ENCODE results near the gene IL17RE. TPM values are rescaled to one million over a fixed set of nuclear protein-coding genes. Genes with fewer than 3 reads are reported as not detected.

IL17RE gene
- total RNA-seq, 2 experiments from 2014 or later = 1.7 to 3.0 TPM

GRCh38 chr3:9944271-9944670, 41.6 kb downstream of the IL17RE start:
- H3K4me1 Mint-ChIP-seq = peaks cover 5% of the 10 kb centered on the region
- no peak for DNase-seq
- H3K4me3 Mint-ChIP-seq = no peak overlapping the region
- H3K9me3 Mint-ChIP-seq = no peaks in the 10 kb centered on the region
- CTCF ChIA-PET = no interaction called here
- H3K36me3 Mint-ChIP-seq (ENCODE audit: low read depth) = peaks cover 9% of the 10 kb centered on the region
- POLR2A ChIA-PET = interaction anchor here (5.9 kb wide), 1 partner anchor 11 kb away, joined by 57 read pairs; the partner anchor contains the start of gene CRELD1
- H3K27me3 Mint-ChIP-seq = no peaks in the 10 kb centered on the region
- H3K27ac Mint-ChIP-seq = no peak overlapping the region

GRCh38 chr3:9945358-9945757, 42.7 kb downstream of the IL17RE start:
- H3K4me1 Mint-ChIP-seq = peaks cover 7% of the 10 kb centered on the region
- no peaks in the 10 kb centered on the region for H3K9me3 Mint-ChIP-seq
- H3K36me3 Mint-ChIP-seq (ENCODE audit: low read depth) = peaks cover 9% of the 10 kb centered on the region
- no peak for DNase-seq
- POLR2A ChIA-PET = interaction anchor here (1.0 to 5.9 kb wide), 5 partner anchors 12 to 297 kb away, joined by 3 to 57 read pairs (median 5); partner anchors contain the start of genes ARPC4, CRELD1 and TADA3
- CTCF ChIA-PET = interaction anchor here (0.7 to 3.6 kb wide), 5 partner anchors 12 to 199 kb away, joined by 3 to 87 read pairs (median 4); partner anchors contain the start of gene CRELD1
- no peak overlapping the region for H3K27ac Mint-ChIP-seq
- H3K27me3 Mint-ChIP-seq = no peaks in the 10 kb centered on the region
- no peak overlapping the region for H3K4me3 Mint-ChIP-seq

GRCh38 chr3:9946112-9947024, 43.7 kb downstream of the IL17RE start:
- peaks cover 3% of the 10 kb centered on the region for H3K36me3 Mint-ChIP-seq (ENCODE audit: low read depth)
- POLR2A ChIA-PET = interaction anchor here (0.7 to 5.9 kb wide), 14 partner anchors 9 to 374 kb away, joined by 3 to 57 read pairs (median 4); partner anchors contain the start of genes ARPC4, BRPF1, CRELD1 and EMC3
- DNase-seq = peak; percentile 85
- H3K27ac Mint-ChIP-seq = peak overlapping the region; percentile 16
- CTCF ChIA-PET = interaction anchor here (0.6 to 3.6 kb wide), 38 partner anchors 9 to 317 kb away, joined by 3 to 87 read pairs (median 4); partner anchors contain the start of genes ARPC4, CRELD1, EMC3 and FANCD2
- H3K27me3 Mint-ChIP-seq = no peaks in the 10 kb centered on the region
- H3K4me3 Mint-ChIP-seq = peak overlapping the region; percentile 75
- peaks cover 15% of the 10 kb centered on the region for H3K4me1 Mint-ChIP-seq
- no peaks in the 10 kb centered on the region for H3K9me3 Mint-ChIP-seq

DNA sequence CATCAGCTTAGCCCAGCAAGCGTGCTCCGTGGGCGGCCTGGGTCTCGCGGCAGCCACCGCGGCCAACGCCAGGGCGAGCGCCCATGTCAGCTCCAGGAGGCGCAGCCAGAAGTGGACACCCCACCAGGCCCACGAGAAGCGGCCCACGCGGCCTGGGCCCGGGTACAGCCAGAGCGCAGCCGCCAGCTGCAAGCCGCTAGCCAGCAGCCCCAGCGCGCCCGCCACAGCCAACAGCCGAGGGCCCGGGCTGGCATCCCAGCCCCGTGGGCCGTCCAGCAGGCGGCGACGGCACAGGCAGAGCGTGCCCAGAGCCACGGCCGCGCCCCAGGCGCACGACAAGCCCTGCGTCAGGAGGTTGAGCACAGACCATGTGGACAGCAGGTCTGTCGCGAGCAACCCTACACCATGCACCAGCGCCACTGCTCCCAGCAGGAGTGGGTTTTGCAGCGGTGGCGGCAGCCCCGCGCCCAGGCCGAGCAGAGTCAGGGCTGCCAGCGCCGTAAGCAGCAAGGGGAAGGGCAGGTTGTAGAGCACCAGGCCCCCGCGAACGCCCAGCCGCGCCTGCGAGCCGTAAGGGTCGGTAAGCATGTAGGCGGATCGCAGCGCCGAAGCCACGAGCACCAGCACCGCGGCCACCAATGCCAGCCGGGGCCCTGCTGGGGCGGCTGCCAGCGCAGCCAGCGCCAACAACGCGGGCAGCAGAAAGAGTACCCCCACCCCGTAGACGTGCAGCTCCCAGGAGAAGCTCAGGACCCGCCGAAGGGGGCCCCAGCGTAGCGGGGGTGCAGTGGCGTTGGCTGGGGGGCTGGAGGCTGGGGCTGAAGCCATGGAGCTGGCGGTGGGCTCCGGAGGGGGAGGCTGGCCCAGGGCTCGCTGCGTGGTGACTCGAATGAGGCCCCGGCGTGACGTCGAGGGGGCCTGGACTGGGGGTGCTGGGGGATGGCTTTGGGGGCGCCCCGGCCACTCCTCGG, 44.7 kb downstream of the IL17RE start:
- H3K9me3 Mint-ChIP-seq = no peaks in the 10 kb centered on the region
- CTCF ChIA-PET = interaction anchor here (0.6 to 3.6 kb wide), 25 partner anchors 8 to 316 kb away, joined by 3 to 87 read pairs (median 6); partner anchors contain the start of genes ARPC4, CRELD1, EMC3 and FANCD2
- no peak for DNase-seq
- peaks cover 22% of the 10 kb centered on the region for H3K4me1 Mint-ChIP-seq
- no peaks in the 10 kb centered on the region for H3K27me3 Mint-ChIP-seq
- peaks cover 3% of the 10 kb centered on the region for H3K36me3 Mint-ChIP-seq (ENCODE audit: low read depth)
- POLR2A ChIA-PET = interaction anchor here (0.7 to 5.9 kb wide), 10 partner anchors 8 to 373 kb away, joined by 3 to 57 read pairs (median 4); partner anchors contain the start of genes BRPF1, CRELD1, EMC3 and FANCD2
- no peak overlapping the region for H3K4me3 Mint-ChIP-seq
- no peak overlapping the region for H3K27ac Mint-ChIP-seq

GRCh38 chr3:9948586-9948985, 45.9 kb downstream of the IL17RE start:
- no peak overlapping the region for H3K27ac Mint-ChIP-seq
- no peak overlapping the region for H3K4me3 Mint-ChIP-seq
- ChIA-PET POLR2A (interaction anchor here (1.2 to 2.2 kb wide), 2 partner anchors 16 to 38 kb away, joined by 3 to 9 read pairs; partner anchors contain the start of gene EMC3), CTCF (interaction anchor here (1.5 to 3.6 kb wide), 2 partner anchors 15 to 99 kb away, joined by 4 to 87 read pairs; partner anchors contain the start of gene CRELD1)
- DNase-seq = no peak
- H3K4me1 Mint-ChIP-seq = peaks cover 26% of the 10 kb centered on the region
- no peaks in the 10 kb centered on the region for H3K36me3 Mint-ChIP-seq (ENCODE audit: low read depth)
- H3K9me3 Mint-ChIP-seq = no peaks in the 10 kb centered on the region
- no peaks in the 10 kb centered on the region for H3K27me3 Mint-ChIP-seq

GRCh38 chr3:9949115-9949514, 46.5 kb downstream of the IL17RE start:
- no peaks in the 10 kb centered on the region for H3K9me3 Mint-ChIP-seq
- ChIA-PET POLR2A (interaction anchor here (1.2 to 2.2 kb wide), 2 partner anchors 17 to 38 kb away, joined by 3 to 9 read pairs; partner anchors contain the start of gene EMC3), CTCF (interaction anchor here (0.9 to 4.7 kb wide), 3 partner anchors 16 to 100 kb away, joined by 4 to 34 read pairs (median 4); partner anchors contain the start of gene CRELD1)
- H3K4me1 Mint-ChIP-seq = peaks cover 26% of the 10 kb centered on the region
- no peak overlapping the region for H3K27ac Mint-ChIP-seq
- H3K27me3 Mint-ChIP-seq = no peaks in the 10 kb centered on the region
- no peaks in the 10 kb centered on the region for H3K36me3 Mint-ChIP-seq (ENCODE audit: low read depth)
- H3K4me3 Mint-ChIP-seq = no peak overlapping the region
- DNase-seq = no peak

- Mint-ChIP-seq H3K27ac (no peak overlapping the region), H3K36me3 (ENCODE audit: low read depth) (no peaks in the 10 kb centered on the region), H3K27me3 (no peaks in the 10 kb centered on the region), H3K9me3 (no peaks in the 10 kb centered on the region), H3K4me3 (no peak overlapping the region), H3K4me1 (peaks cover 26% of the 10 kb centered on the region)
- CTCF ChIA-PET = interaction anchor here (0.9 to 4.7 kb wide), 4 partner anchors 11 to 100 kb away, joined by 4 to 34 read pairs (median 5); partner anchors contain the start of gene CRELD1
- no peak for DNase-seq
- POLR2A ChIA-PET = interaction anchor here (1.2 to 2.2 kb wide), 2 partner anchors 17 to 37 kb away, joined by 3 to 9 read pairs; partner anchors contain the start of gene EMC3
These were observed 47.0 kb downstream of the IL17RE start for GRCh38 chr3:9949626-9950025.

DNA sequence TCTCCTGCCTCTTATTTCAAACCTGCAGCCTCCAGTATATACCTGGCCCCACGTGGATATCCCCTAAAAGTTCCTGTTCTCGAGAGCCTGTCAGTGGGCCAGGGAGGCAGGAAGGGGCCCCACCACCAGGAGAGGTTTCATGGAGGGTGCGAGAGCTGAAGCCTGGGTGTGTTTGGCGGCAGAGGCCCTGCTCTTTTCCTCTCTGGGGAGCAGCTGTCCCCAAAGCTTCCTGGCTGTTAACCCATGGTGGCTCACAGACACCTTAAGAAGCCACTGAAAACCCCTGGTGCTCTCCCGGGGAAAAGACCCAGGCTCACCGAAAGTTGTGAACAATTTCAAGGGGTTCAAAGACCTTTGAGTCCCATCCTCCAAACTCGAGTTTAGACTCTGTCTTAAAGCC, 48.5 kb downstream of the IL17RE start:
- Mint-ChIP-seq H3K4me3 (peak overlapping the region; percentile 84), H3K27ac (peak overlapping the region; percentile 36), H3K36me3 (ENCODE audit: low read depth) (no peaks in the 10 kb centered on the region), H3K9me3 (no peaks in the 10 kb centered on the region), H3K4me1 (peaks cover 23% of the 10 kb centered on the region), H3K27me3 (no peaks in the 10 kb centered on the region)
- no peak for DNase-seq
- CTCF ChIA-PET = interaction anchor here (1.0 to 4.7 kb wide), 4 partner anchors 13 to 60 kb away, joined by 3 to 34 read pairs (median 4); partner anchors contain the start of gene CRELD1
- POLR2A ChIA-PET = interaction anchor here (0.8 to 2.8 kb wide), 7 partner anchors 8 to 196 kb away, joined by 3 to 30 read pairs (median 4); partner anchors contain the start of genes CRELD1, EMC3 and JAGN1

GRCh38 chr3:9951598-9951961, 48.9 kb downstream of the IL17RE start:
- Mint-ChIP-seq H3K27ac (no peak overlapping the region), H3K27me3 (no peaks in the 10 kb centered on the region), H3K4me1 (peaks cover 21% of the 10 kb centered on the region), H3K4me3 (peak overlapping the region; percentile 84), H3K9me3 (no peaks in the 10 kb centered on the region), H3K36me3 (ENCODE audit: low read depth) (no peaks in the 10 kb centered on the region)
- CTCF ChIA-PET = interaction anchor here (1.0 to 4.7 kb wide), 5 partner anchors 13 to 124 kb away, joined by 3 to 34 read pairs (median 3); partner anchors contain the start of gene CRELD1
- POLR2A ChIA-PET = interaction anchor here (0.8 to 2.8 kb wide), 10 partner anchors 8 to 196 kb away, joined by 3 to 30 read pairs (median 4); partner anchors contain the start of genes CRELD1, EMC3, JAGN1 and RPUSD3
- no peak for DNase-seq

GRCh38 chr3:9951962-9952805, 49.5 kb downstream of the IL17RE start, which contains the start of gene PRRT3:
TSS of gene PRRT3 (minus strand) at chr3:9952408. CDS start at chr3:9950115, 2,293 bp downstream.
- H3K9me3 Mint-ChIP-seq = no peaks in the 10 kb centered on the region
- peaks cover 21% of the 10 kb centered on the region for H3K4me1 Mint-ChIP-seq
- peak within 1 kb of the TSS; percentile 84 for H3K4me3 Mint-ChIP-seq
- DNase-seq = peak; percentile 69
- no peak within 1 kb of the TSS for H3K27ac Mint-ChIP-seq
- POLR2A ChIA-PET = interaction anchor here (0.8 to 2.8 kb wide), 9 partner anchors 10 to 197 kb away, joined by 3 to 30 read pairs (median 4); partner anchors contain the start of genes CRELD1, EMC3, JAGN1 and RPUSD3
- no peaks in the 10 kb centered on the region for H3K36me3 Mint-ChIP-seq (ENCODE audit: low read depth)
- CTCF ChIA-PET = interaction anchor here (0.5 to 4.7 kb wide), 6 partner anchors 14 to 125 kb away, joined by 3 to 34 read pairs (median 3); partner anchors contain the start of gene CRELD1
- H3K27me3 Mint-ChIP-seq = no peaks in the 10 kb centered on the region
